Measurements from ENCODE around the gene APIP. TPM values are rescaled to one million over a fixed set of nuclear protein-coding genes. Genes with fewer than 3 reads are reported as not detected.

The APIP gene
- total RNA-seq, 1 experiment from 2014 or later: 24.3 TPM

- no peak overlapping the region for H3K4me3 Mint-ChIP-seq
- H3K9me3 Mint-ChIP-seq: no peaks in the 10 kb centered on the region
- H3K27me3 Mint-ChIP-seq (ENCODE audit: low read depth): no peaks in the 10 kb centered on the region
- peaks cover 15% of the 10 kb centered on the region; the same call in 1 of the 2 replicates for H3K36me3 Mint-ChIP-seq
- ChIA-PET CTCF (no interaction called here), POLR2A (no interaction called here)
- H3K27ac Mint-ChIP-seq: no peak overlapping the region
- DNase-seq (ENCODE audit: low spot score) (no peak), ATAC-seq (no peak)
- TF ChIP-seq ZNF423 (CRISPR knock-in tag; IDR thresholded peaks at IDR 0.05): no peak
- H3K4me1 Mint-ChIP-seq: peaks cover 16% of the 10 kb centered on the region
These were observed 58.7 kb downstream of the APIP start for GRCh38 chr11:34857463-34857862.

- ATAC-seq: no peak
- Mint-ChIP-seq H3K4me3 (no peak overlapping the region), H3K27ac (no peak overlapping the region), H3K9me3 (peaks cover 7% of the 10 kb centered on the region; the same call in 1 of the 2 replicates), H3K36me3 (peaks cover 15% of the 10 kb centered on the region; the same call in 1 of the 2 replicates), H3K27me3 (ENCODE audit: low read depth) (no peaks in the 10 kb centered on the region), H3K4me1 (peaks cover 16% of the 10 kb centered on the region)
- ChIA-PET CTCF (no interaction called here), POLR2A (no interaction called here)
- DNase-seq (ENCODE audit: low spot score): no peak
- TF ChIP-seq ZBTB21 (CRISPR knock-in tag; IDR thresholded peaks at IDR 0.05; ENCODE audit: borderline replicate concordance) (no peak), MXD4 (CRISPR knock-in tag; IDR thresholded peaks at IDR 0.05; ENCODE audit: borderline replicate concordance) (no peak), NR1H2 (CRISPR knock-in tag; IDR thresholded peaks at IDR 0.05) (no peak), ZMAT4 (CRISPR knock-in tag; IDR thresholded peaks at IDR 0.05) (no peak), FOXK1 (CRISPR knock-in tag; IDR thresholded peaks at IDR 0.05) (no peak), SMAD3 (CRISPR knock-in tag; IDR thresholded peaks at IDR 0.05; ENCODE audit: borderline replicate concordance) (no peak), USF1 (CRISPR knock-in tag; IDR thresholded peaks at IDR 0.05) (no peak), ZNF138 (CRISPR knock-in tag; conservative IDR thresholded peaks at IDR 0.05) (no peak), ZNF671 (CRISPR knock-in tag; IDR thresholded peaks at IDR 0.05) (no peak), NFYB (CRISPR knock-in tag; conservative IDR thresholded peaks at IDR 0.05; ENCODE audit: low read depth) (no peak), CTCF (IDR thresholded peaks at IDR 0.05) (no peak), RELA (CRISPR knock-in tag; IDR thresholded peaks at IDR 0.05; ENCODE audit: borderline replicate concordance) (no peak), ATF6 (CRISPR knock-in tag; IDR thresholded peaks at IDR 0.05) (no peak), ARID4B (CRISPR knock-in tag; IDR thresholded peaks at IDR 0.05; ENCODE audit: borderline replicate concordance) (no peak), ZNF281 (CRISPR knock-in tag; IDR thresholded peaks at IDR 0.05) (no peak), ZNF317 (CRISPR knock-in tag; IDR thresholded peaks at IDR 0.05; ENCODE audit: borderline replicate concordance, low read depth) (no peak), ELF4 (CRISPR knock-in tag; IDR thresholded peaks at IDR 0.05; ENCODE audit: low read depth) (no peak), TP53 (CRISPR knock-in tag; IDR thresholded peaks at IDR 0.05) (no peak)
These were observed 59.9 kb downstream of the APIP start for GRCh38 chr11:34856251-34856650.
